ENCODE measurements around the gene FRMD6. TPM values are rescaled to one million over a fixed set of nuclear protein-coding genes. Genes with fewer than 3 reads are reported as not detected.

FRMD6 gene
- total RNA-seq, 1 experiment from 2014 or later: 9.6 TPM

DNA sequence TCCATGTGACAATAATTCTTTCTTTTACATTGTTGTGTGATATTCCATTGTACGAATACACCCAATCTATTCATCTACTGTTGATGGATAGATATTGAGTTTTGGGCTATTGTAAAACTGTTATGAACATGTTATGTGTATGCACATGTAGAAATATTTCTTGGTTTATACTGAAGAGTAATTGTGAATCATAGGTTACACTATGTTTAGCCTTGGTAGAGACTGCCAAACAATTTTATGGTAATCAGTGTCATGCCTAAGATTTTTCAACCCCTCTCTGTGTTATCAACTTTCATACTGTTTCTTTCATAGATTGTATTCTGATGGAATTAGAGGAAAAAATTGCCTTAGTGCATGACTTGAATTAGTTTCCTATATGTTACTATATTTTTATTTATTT lies 39.5 kb downstream of the FRMD6 start:
- no peak overlapping the region for H4K5ac ChIP-seq (ENCODE audit: insufficient read length, low read depth, low read length)
- H2BK20ac ChIP-seq (ENCODE audit: low read depth, low read length, poor library complexity, severe bottlenecking): no peak overlapping the region
- Mint-ChIP-seq H3K4me3 (no peak overlapping the region), H3K9me3 (no peaks in the 10 kb centered on the region), H3K36me3 (ENCODE audit: insufficient read depth in 1 of 3, low read depth in 3 of 3) (peaks cover 0 to 4% (median 2%) of the 10 kb centered on the region in 3 experiments; a peak in 3 of 7 replicates), H3K4me1 (no peaks in the 10 kb centered on the region), H3K27me3 (ENCODE audit: low read depth) (no peaks in the 10 kb centered on the region), H3K27ac (no peak overlapping the region)
- H3K27ac ChIP-seq (ENCODE audit: insufficient read length, low read depth, low read length): no peak overlapping the region
- H2AFZ ChIP-seq (ENCODE audit: low read length): no peak overlapping the region
- H2BK5ac ChIP-seq (ENCODE audit: insufficient read length, low read length): no peak overlapping the region
- no peak overlapping the region for H3K23ac ChIP-seq (ENCODE audit: insufficient read length, low read depth, low read length)
- no peaks in the 10 kb centered on the region for H3K4me1 ChIP-seq (ENCODE audit: insufficient read depth, low read length)
- no peak overlapping the region for H3K18ac ChIP-seq (ENCODE audit: insufficient read length, low read depth, low read length)
- no peaks in the 10 kb centered on the region for H3K9me3 ChIP-seq (ENCODE audit: control insufficient read depth, low read depth, low read length)
- no peak overlapping the region for H3T11ph ChIP-seq (ENCODE audit: low read length)
- H2BK12ac ChIP-seq (ENCODE audit: insufficient read length, low read depth, low read length): no peak overlapping the region
- no peaks in the 10 kb centered on the region for H3K27me3 ChIP-seq (ENCODE audit: insufficient read depth, low read length)
- H4K20me1 ChIP-seq (ENCODE audit: control insufficient read depth, insufficient read depth, insufficient read length): no peaks in the 10 kb centered on the region
- H2BK120ac ChIP-seq (ENCODE audit: low read depth, low read length, poor library complexity, severe bottlenecking): no peak overlapping the region
- no peaks in the 10 kb centered on the region for H3K79me2 ChIP-seq (ENCODE audit: insufficient read depth, low read length)
- no peak overlapping the region for H3K4me2 ChIP-seq (ENCODE audit: insufficient read depth, insufficient read length, low read length)
- no peak overlapping the region for H2BK15ac ChIP-seq (ENCODE audit: low read depth, low read length)
- no peak overlapping the region for H4K8ac ChIP-seq (replicated peaks; ENCODE audit: insufficient read length, low read depth, low read length)
- no peaks in the 10 kb centered on the region for H3K23me2 ChIP-seq (ENCODE audit: insufficient read length, low read depth, low read length, poor library complexity, severe bottlenecking)
- H3K56ac ChIP-seq (ENCODE audit: insufficient read length, low read depth, low read length): no peak overlapping the region
- no peak overlapping the region for H3K9ac ChIP-seq (ENCODE audit: extremely low read depth, insufficient read length, low read length)
- H2AK5ac ChIP-seq (ENCODE audit: insufficient read length, low read length): no peak overlapping the region
- DNase-seq: no peak
- H3K14ac ChIP-seq (ENCODE audit: insufficient read depth, low read length): no peak overlapping the region
- no CpG with 5 or more reads among the region's 1 CpG for WGBS (ENCODE audit: extremely low coverage, insufficient read length, low lambda C conversion rate)
- no peak overlapping the region for H4K91ac ChIP-seq (ENCODE audit: insufficient read length, low read depth, low read length)
- TF ChIP-seq, protein P1, sequence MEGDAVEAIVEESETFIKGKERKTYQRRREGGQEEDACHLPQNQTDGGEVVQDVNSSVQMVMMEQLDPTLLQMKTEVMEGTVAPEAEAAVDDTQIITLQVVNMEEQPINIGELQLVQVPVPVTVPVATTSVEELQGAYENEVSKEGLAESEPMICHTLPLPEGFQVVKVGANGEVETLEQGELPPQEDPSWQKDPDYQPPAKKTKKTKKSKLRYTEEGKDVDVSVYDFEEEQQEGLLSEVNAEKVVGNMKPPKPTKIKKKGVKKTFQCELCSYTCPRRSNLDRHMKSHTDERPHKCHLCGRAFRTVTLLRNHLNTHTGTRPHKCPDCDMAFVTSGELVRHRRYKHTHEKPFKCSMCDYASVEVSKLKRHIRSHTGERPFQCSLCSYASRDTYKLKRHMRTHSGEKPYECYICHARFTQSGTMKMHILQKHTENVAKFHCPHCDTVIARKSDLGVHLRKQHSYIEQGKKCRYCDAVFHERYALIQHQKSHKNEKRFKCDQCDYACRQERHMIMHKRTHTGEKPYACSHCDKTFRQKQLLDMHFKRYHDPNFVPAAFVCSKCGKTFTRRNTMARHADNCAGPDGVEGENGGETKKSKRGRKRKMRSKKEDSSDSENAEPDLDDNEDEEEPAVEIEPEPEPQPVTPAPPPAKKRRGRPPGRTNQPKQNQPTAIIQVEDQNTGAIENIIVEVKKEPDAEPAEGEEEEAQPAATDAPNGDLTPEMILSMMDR (conservative IDR thresholded peaks at IDR 0.05): no peak
- no peak overlapping the region for H3K4ac ChIP-seq (ENCODE audit: low read depth, low read length)
- H3K79me1 ChIP-seq (ENCODE audit: insufficient read depth, low read depth, low read length, poor library complexity, severe bottlenecking): no peaks in the 10 kb centered on the region

Data from H9 (cell line).